ENCODE data around the gene PAIP2.

DNA sequence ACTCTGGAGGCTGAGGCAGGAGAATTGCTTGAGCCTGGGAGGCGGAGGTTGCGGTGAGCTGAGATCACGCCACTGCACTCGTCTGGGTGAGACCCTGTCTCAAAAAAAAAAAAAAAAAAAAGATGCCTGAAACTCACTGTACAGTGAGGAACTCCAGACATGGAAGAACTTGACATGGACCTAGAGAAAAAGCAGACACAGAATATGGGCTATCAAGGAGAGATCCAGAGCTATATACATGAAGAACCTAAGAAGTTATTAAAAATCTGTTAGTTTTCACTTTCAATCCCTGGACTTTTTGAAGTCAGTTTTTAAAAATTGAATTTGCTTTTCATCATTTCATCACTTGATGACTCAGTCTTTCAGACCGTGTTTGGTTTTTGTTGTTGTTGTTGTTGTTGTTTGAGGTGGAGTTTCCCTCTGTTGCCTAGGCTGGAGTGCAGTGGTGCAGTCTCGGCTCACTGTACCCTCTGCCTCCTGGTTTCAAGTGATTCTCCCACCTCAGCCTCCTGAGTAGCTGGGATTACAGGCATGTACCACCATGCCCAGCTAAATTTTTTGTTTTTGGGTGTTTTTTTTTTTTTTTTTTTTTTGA is 20.3 kb downstream of the PAIP2 start:
- TF ChIP-seq POLR2A (IDR thresholded peaks at IDR 0.05; ENCODE audit: low read depth) = no peak
- TF ChIP-seq, protein P1, sequence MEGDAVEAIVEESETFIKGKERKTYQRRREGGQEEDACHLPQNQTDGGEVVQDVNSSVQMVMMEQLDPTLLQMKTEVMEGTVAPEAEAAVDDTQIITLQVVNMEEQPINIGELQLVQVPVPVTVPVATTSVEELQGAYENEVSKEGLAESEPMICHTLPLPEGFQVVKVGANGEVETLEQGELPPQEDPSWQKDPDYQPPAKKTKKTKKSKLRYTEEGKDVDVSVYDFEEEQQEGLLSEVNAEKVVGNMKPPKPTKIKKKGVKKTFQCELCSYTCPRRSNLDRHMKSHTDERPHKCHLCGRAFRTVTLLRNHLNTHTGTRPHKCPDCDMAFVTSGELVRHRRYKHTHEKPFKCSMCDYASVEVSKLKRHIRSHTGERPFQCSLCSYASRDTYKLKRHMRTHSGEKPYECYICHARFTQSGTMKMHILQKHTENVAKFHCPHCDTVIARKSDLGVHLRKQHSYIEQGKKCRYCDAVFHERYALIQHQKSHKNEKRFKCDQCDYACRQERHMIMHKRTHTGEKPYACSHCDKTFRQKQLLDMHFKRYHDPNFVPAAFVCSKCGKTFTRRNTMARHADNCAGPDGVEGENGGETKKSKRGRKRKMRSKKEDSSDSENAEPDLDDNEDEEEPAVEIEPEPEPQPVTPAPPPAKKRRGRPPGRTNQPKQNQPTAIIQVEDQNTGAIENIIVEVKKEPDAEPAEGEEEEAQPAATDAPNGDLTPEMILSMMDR (IDR thresholded peaks at IDR 0.05) = no peak
- no peak for TF ChIP-seq POLR2AphosphoS5 (IDR thresholded peaks at IDR 0.05)
- TF ChIP-seq EP300 (IDR thresholded peaks at IDR 0.05) = no peak

Measured in esophagus muscularis mucosa (tissue), 4 donors.